Activated CD4-positive, alpha-beta T cell treated with anti-CD3 and anti-CD28 coated beads for 24 hours (primary cell): ENCODE data around the gene HEXIM2.

ENCODE experiments used
- DNase-seq, 2 donors: peaks; one replicate each; pipeline ENCODE4 v3.0.0-alpha.2; 2020; ENCODE audit warnings: low read depth in 2 of 2

HEXIM2 gene

DNA sequence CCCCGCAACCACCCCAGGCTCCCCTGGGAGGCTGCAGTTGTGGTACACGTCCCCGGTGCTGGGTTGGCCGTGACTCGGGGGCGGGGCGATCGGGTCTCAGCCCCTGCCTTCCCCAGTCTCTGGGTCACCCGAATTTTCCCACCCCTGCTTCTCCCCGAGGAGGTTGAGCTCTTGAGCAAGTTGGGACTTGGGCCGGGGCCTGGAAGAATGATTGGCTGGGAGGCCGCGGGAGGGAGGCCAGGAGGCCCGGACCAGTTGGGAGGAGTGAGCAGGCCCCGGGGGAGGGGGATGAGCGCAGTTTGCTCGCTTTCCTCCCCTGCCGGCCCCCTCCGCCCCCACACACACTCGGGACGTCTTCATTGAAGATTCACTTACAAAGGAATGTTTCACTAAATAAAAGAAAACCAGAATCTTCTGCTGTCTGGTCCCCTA is 17.9 kb upstream of the HEXIM2 start:
- DNase-seq, result no peak

DNA sequence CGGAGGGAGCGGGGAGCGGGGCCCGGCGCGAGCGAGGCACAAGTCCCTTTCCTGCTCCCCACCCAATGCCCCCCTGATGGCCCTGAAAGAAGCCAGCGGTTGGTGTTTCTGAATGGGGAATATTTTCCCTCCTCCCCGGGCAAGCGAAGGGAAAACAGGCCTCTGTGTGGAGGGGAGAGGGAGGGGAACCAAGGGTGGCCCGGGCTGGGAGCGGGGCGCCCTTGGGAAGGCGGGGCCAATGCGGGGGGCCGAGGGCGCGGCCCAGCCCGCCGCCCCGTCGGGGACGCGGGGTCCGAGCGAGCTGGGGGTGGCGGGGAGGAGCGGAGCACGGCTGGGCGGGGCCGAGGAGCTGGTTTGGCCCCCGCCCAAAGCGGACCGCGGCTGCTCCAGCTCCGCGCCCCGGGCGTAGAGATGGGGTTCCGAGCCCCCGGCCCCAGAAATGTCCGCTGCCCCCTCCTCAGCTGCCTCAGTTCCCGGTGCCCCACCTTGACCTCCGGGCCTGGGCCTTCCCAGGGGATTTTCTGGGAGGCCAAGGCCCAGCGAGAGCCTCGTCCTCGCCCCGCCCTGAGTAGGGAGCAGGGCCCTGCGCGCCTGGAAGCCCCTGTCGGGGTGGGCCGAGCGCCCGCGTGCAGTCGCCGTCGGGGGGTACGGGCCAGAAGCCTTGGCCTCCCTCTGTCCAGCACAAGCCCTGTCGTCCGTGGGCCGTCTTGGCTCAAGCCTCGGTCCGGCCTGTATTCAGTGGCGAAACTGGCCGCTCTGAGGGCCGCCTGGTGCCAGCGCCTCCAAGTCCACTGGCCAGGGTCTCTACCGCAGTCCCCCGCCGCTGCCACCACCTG is 17.3 kb upstream of the HEXIM2 start:
- no peak for DNase-seq

DNA sequence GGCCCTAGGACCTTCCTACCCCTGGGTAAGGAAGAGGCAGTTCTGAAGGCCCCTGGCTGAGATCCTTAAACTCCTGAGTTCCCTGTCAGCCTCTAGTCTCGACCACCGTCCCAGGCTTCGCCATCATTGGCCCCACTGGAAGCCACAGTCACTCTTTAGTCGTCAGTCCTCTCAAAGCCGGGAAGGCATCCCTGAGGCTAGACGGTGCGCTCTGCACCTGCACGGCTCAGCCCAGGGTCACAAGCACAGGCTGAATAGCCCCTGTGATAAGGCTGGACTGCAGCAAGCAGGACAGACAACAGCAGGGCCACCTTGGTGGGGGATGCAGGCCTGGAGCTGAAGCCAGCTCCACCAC is 16.7 kb upstream of the HEXIM2 start:
- DNase-seq, result no peak

DNA sequence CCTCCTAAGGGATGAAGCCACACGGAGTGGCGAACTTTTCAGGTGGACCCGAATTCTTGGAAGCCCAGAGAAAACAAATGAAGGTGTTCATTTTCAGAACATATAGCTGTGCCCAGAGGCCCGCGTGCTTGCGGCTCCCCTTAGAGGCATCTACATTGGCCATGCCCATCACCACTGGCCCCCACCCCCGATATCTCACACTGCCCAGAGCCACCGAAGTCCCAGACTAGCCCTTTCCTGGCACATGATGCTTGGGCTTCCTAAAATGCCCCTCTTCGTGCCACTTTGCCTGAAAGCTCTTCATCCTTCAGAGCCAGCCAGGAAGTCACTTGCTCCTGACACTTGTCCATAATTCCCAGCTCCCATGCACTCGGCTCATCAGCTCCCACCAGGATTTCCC is 15.5 kb upstream of the HEXIM2 start:
- DNase-seq, result no peak

DNA sequence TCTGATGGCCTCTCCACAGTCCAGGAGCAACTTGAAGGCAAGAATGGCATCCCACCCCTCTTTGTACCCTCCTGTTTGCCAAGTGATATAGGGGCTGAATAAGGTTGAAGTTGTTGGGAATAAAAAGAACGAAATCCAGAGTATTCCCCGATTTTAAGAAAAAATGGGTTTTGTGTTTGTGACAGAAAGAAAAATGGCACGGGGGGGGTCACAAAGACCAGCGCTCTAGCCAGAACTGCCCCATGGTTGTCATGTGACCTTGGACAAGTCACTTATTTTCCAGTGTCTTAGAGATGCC is 15.1 kb upstream of the HEXIM2 start:
- no peak for DNase-seq

DNA sequence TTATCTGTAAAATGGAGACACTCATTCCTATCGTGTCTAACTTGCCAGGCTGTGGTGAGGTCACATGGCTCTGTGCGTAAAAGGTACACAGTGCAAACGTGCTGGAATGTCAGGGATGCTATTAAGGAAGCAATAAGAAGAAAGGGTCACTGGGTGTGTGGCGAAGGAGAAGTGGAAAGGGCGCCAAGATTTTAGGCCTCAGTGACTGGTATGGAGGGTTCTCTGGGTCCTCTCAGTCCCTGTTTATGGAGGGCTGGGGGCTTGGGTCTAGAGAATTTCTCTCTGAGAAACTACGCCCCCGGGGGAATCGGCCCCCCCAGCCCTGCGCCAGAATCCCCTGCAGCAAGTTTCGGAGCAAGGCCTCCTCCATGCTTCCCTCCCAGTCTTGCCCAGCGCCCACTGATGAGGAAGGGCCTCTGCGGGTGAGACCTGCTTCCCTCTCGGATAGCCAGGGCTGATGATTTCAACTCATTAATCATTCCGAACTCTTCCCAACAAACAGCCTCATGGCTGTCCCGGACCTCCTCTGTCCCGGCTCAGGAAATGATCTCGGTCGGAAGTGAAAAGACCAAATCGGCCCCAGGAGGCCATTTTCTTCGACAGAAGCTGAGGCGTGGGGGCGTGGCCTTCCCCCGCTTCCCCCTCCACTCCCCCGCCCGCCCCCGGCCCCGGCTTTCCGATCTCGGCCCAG is 14.6 kb upstream of the HEXIM2 start:
- DNase-seq, result no peak

DNA sequence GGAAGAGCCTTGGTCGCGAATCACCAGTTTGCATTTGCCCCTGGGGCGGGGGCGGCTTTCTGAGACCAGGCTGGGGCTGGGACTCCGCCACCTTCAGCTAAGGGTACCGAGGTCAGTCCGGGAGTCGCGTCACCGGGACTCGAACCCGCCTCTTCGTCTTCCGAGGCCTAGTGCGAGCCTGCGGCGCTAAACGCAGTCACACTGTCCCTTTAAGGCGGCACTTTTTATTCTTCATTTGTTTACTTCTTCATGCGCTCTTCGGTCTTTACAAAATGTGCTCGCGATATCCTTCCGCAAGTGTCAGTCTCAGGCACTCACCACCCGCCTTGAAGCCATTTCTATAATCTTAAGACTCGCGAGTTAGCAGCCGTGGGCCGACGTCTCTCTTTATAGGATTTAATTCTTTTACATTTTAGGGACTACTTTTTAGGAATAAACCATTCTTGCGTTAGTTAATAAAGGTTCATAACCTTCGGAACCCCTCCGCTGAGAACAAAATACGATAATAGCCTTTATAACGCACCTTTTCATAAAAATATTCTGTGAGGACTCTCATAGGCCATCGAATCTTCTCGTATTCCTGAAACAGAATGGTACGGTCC is 14.0 kb upstream of the HEXIM2 start:
- peak; percentile 67 to 68 for DNase-seq

DNA sequence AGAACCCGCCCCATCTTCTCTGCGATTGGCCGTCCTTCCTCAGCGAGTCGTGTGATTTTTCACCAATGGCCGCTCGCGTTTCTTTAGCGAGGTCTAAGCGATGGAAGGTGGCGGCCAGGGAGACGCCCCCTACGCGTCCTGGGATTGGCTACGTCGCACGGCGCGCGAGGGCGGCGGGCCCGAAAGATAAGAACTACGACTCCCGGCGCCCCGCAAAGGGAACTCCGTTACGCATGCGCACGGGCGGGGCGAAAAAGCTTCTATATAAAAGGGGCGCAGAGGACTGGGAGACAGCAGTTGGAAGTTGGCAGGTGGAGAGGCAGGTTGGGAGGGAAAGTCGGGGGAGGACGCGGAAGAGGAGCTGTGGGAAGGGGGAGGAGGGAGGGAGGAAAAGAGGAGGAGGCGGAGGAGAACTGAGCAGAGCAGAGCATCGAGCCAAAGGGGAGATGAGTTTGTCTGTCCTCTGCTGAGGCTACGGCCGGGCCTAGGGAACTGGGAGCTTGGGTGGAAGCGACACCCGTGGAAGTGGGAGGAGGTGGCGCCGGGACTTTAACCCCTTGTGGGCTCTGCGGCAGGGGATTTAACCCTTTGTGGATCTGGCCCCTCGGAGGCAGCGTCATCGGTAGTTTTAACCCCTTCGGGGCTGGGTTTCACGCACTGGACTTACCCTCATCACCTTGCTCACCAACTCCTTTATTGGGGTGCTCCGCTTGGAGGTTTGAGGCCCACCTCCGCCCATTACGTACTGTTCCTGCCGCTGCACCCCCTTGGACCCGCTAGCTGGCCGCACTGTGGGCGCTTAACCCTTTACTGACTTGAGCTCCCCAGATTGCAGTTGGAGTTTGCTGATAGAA is 13.3 kb upstream of the HEXIM2 start, which contains the start of gene HEXIM1:
TSS of gene HEXIM1 (plus strand) at position 293 of the 854 bp plus-strand sequence. CDS start 716 bp downstream, outside the sequence.
- DNase-seq, result peak; percentile 96 to 98

DNA sequence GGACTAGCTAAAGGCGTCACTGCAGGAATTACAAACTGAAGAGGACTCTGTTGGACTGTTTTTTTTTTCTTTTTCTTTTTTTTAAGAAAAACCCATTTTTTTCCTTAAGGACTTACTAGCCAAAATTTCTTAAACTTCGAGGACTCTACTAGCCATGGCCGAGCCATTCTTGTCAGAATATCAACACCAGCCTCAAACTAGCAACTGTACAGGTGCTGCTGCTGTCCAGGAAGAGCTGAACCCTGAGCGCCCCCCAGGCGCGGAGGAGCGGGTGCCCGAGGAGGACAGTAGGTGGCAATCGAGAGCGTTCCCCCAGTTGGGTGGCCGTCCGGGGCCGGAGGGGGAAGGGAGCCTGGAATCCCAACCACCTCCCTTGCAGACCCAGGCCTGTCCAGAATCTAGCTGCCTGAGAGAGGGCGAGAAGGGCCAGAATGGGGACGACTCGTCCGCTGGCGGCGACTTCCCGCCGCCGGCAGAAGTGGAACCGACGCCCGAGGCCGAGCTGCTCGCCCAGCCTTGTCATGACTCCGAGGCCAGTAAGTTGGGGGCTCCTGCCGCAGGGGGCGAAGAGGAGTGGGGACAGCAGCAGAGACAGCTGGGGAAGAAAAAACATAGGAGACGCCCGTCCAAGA is 12.5 kb upstream of the HEXIM2 start:
- DNase-seq, result peak; percentile 58 to 61

DNA sequence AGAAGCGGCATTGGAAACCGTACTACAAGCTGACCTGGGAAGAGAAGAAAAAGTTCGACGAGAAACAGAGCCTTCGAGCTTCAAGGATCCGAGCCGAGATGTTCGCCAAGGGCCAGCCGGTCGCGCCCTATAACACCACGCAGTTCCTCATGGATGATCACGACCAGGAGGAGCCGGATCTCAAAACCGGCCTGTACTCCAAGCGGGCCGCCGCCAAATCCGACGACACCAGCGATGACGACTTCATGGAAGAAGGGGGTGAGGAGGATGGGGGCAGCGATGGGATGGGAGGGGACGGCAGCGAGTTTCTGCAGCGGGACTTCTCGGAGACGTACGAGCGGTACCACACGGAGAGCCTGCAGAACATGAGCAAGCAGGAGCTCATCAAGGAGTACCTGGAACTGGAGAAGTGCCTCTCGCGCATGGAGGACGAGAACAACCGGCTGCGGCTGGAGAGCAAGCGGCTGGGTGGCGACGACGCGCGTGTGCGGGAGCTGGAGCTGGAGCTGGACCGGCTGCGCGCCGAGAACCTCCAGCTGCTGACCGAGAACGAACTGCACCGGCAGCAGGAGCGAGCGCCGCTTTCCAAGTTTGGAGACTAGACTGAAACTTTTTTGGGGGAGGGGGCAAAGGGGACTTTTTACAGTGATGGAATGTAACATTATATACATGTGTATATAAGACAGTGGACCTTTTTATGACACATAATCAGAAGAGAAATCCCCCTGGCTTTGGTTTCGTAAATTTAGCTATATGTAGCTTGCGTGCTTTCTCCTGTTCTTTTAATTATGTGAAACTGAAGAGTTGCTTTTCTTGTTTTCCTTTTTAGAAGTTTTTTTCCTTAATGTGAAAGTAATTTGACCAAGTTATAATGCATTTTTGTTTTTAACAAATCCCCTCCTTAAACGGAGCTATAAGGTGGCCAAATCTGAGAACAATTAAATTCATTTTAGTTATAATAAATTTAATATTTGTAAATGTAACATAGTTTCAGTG is 11.7 kb upstream of the HEXIM2 start:
- peak in 1 of 2 donors; percentile 33 for DNase-seq

DNA sequence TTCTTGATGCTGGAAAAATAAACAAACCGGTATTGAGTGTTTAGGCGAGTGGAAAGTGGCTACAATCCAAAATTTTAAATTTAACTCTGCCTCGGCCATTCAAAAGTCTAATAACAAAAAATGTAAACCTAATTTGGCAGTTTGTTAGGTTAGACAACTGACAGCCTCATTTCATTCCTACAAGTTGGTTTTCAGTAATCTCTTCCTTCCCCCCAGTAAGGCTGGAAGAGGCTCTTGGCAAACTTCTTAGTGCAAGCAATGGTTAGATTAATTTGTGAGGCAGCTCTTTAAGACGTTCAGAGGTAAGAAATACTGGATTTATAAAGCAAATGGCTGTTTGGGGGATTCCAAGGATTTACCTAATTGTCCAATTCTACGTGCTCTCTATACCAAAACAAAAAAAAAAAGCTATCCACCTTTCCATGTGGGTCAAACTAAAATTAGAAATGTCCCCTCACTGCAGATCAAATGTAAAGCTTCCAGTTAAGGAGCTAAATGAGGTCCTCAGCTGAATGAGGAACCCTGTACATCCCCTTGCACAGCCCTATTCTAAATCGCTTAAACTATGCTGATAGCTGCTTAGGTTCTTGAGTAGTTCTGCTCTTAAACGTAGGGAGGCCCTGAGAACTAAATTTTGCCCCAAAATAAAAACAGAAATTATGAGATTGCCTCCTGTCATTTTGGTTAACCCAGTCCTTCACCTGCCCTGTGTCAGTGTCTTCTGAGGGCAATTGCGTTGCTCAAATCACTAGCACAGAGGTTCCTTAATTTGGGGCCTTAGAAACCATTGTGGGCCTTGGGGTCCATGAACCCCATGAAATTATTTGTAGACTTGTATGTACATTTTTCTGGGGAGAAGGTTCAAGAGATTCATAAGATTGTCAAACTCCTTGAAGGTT is 10.5 kb upstream of the HEXIM2 start:
- DNase-seq, result no peak

DNA sequence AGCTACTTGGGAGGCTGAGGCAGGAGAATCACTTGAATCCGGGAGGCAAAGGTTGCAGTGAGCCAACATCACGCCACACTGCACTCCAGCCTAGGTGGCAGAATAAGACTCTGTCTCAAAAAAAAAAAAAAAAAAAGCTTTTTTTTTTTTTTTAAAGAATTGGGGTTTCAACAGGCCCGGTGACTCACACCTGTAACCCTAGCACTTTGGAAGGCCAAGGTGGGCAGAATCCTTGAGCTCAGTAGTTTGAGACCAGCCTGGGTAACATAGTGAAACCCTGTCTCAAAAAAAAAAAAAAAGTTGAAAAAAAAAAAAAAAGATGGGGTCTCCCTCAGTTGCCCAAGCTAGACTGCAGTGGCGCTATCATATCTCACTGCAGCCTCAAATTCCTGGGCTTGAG is 6.6 kb upstream of the HEXIM2 start:
- DNase-seq, result no peak

DNA sequence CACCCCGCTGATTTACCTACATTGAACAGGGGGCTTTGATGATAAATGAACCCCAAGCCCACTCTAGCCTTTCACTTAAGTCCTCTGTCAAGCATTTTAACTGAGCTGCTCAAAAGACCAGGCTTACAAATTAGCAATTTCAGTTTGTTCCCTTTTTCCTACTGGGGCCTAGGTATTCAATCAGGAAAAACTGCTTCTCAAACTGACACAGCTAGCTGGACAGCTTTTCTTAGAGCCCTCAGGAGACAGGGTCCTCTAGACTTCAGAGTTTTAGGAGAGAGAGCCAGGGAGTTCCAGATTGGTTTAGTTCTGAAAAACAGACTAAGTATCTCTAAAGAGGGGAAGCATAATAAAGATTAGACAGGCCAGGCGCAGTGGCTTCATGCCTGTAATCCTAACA is 6.2 kb upstream of the HEXIM2 start:
- no peak for DNase-seq

DNA sequence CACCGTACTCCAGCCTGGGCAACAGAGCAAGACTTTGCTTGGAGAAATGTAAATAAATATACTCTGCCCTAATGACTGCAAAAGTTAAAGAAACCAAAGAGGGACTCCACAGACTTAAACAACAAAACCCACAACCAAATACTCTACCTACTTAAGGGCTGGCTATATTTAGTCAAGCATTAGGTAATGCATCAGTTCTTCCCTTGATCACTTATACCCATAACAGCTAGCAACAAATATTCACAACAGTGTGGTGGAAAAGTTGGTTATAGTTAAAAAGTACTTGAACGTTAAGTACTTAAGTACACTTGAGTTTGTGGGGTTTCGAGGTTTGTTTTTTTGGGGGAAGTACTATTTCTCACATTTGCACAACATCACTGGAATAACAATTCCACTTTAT is 5.4 kb upstream of the HEXIM2 start:
- DNase-seq, result no peak

DNA sequence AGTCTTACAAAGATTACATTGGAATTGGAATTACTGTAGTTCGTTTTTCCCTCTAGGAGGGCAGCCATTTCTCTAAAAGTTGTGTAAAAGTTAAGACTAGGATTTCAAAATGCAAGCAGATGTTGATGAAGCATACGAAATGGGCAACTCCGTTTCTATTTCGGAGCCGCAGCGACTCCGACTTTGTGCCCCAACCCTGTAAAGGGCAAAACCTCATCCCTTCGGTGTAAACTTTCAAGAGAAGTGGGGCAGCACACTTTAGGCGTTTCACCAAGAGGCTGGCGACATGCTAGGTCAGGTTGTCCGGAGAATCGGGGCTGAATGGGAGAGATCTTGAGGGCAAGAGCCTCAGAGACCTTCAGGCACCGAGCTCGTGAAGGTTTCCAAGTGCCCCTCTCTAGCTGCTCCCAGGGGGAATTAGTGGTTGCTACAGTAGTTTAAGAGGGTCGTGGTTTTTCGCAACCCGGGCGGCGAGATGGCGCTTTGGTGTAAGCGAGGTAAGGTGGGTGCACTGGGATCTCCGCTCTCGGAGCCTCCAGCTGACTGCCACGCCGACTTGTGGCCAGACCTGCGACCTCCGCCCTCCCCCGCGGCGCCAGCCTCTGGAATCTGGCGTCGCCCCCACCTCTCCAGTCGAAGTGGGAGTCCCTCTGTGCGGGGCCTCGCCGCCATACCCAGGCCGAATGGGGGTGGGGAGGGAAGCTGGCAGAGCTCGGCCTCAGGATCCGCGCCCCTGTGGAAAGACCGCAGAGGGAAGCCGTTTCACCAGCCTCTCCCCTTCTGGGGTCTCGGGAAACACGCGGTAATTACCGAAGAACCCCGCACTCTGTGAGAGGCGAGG is 1.0 kb upstream of the HEXIM2 start:
- peak in 1 of 2 donors; percentile 33 for DNase-seq

DNA sequence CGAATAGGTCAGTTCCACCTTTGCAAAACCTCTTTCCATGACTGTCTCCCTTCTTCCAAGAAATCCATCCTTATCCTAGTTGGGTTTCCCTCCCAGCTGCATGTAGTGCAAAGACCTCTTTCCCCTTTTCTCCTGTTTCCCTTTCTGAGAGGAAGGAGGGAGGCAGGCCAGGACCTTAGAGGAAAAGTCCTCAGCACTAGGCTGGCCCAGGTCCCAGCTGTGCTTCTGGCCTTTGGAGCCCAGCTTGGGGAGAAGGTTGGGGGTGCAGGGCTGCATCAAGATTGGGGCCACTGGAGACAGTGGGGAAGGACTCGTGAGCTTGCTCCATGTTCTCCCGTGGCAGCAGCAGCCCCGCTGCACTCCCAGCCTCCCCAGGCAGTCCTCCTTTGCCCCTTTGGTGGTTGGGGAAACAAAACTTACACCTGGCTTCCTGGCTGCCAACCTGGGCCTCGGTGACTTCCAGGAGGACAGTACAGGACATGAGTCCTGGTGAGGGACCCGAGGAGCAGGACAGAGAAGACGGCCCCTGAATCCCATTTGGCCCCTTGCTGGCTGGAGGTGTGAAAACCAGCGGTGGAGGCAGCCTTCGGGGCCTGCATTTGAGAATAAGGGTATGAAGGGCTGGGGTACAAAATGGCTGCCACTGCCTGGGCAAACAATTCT is 481 bp downstream of the HEXIM2 start:
- DNase-seq, result no peak

DNA sequence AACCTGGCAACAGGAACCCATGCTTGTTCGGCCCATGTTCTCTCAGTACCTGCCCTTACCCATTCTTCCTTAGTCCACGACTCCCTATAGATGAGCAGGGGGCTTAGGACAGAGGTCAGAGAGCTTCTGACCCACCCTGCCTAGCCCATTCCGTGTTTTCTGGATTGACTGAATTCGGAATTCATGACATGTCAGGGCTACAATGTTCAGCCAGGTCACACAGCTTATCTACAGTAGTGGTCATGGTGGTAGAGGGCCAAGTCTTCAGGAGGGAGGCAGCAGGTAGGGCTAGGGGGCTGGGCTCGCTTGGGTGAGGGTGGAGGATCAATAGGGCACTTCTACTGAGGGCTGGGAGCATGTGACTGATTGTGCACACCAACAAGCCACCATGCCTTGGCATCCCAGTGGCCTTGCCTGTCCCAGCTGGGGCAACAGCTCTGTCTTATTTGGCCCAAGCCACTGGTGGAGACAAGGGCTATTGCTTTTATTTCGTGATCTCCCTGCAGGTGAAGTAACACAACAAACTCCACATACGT is 3.1 kb downstream of the HEXIM2 start:
- DNase-seq, result no peak
